Measurements from ENCODE around the gene PLCB3. TPM values are rescaled to one million over a fixed set of nuclear protein-coding genes. Genes with fewer than 3 reads are reported as not detected.
A peak's percentile ranks its signal among the peaks of the same experiment; 100 is the strongest.

PLCB3 gene
- total and polyA plus RNA-seq, 2 of the 13 experiments (the other 11 are each of a cell fraction or from before 2014, with no cell fraction given) = 7.5 to 13.8 TPM

DNA sequence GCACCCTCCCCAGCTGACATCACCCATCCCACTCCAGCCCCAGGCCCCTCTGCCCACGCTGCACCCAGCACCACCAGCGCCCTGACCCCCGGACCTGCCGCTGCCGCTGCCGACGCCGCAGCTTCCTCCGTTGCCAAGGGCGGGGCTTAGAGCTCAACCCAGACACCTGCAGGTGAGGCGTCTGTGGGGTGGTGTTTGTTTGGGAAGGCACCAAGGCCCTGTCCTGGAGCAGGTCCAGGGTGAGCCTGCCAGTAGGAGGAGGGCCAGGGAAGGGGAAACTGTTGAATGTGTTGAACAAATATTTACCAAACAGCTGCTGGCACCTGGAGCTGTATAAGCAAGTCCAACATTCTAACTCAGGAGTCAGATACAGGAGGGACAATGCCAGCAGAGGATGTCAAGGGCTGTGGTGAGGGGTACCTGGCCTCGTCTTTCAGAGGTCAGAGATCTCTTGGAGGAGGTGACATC lies 13.8 kb upstream of the PLCB3 start (continued):
- TF ChIP-seq, protein P1, sequence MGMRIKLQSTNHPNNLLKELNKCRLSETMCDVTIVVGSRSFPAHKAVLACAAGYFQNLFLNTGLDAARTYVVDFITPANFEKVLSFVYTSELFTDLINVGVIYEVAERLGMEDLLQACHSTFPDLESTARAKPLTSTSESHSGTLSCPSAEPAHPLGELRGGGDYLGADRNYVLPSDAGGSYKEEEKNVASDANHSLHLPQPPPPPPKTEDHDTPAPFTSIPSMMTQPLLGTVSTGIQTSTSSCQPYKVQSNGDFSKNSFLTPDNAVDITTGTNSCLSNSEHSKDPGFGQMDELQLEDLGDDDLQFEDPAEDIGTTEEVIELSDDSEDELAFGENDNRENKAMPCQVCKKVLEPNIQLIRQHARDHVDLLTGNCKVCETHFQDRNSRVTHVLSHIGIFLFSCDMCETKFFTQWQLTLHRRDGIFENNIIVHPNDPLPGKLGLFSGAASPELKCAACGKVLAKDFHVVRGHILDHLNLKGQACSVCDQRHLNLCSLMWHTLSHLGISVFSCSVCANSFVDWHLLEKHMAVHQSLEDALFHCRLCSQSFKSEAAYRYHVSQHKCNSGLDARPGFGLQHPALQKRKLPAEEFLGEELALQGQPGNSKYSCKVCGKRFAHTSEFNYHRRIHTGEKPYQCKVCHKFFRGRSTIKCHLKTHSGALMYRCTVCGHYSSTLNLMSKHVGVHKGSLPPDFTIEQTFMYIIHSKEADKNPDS (CRISPR knock-in tag; IDR thresholded peaks at IDR 0.05) = no peak
- TF ChIP-seq ZFP36 (IDR thresholded peaks at IDR 0.05; ENCODE audit: borderline replicate concordance, low read depth, low read length, partially characterized antibody) = no peak
- TF ChIP-seq, protein P2, sequence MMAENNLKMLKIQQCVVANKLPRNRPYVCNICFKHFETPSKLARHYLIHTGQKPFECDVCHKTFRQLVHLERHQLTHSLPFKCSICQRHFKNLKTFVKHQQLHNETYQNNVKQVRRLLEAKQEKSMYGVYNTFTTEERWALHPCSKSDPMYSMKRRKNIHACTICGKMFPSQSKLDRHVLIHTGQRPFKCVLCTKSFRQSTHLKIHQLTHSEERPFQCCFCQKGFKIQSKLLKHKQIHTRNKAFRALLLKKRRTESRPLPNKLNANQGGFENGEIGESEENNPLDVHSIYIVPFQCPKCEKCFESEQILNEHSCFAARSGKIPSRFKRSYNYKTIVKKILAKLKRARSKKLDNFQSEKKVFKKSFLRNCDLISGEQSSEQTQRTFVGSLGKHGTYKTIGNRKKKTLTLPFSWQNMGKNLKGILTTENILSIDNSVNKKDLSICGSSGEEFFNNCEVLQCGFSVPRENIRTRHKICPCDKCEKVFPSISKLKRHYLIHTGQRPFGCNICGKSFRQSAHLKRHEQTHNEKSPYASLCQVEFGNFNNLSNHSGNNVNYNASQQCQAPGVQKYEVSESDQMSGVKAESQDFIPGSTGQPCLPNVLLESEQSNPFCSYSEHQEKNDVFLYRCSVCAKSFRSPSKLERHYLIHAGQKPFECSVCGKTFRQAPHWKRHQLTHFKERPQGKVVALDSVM (CRISPR knock-in tag; IDR thresholded peaks at IDR 0.05) = no peak
- no peak for TF ChIP-seq POGZ (CRISPR knock-in tag; IDR thresholded peaks at IDR 0.05)
- no peak for TF ChIP-seq ZNF17 (CRISPR knock-in tag; IDR thresholded peaks at IDR 0.05)
- 0 out of 2 replicates have a peak, but pooled peaks have one; percentile 31 for TF ChIP-seq ZMYM2 (CRISPR knock-in tag; IDR thresholded peaks at IDR 0.05)
- TF ChIP-seq YEATS2 (CRISPR knock-in tag; IDR thresholded peaks at IDR 0.05; ENCODE audit: borderline replicate concordance) = no peak
- TF ChIP-seq, protein P3, sequence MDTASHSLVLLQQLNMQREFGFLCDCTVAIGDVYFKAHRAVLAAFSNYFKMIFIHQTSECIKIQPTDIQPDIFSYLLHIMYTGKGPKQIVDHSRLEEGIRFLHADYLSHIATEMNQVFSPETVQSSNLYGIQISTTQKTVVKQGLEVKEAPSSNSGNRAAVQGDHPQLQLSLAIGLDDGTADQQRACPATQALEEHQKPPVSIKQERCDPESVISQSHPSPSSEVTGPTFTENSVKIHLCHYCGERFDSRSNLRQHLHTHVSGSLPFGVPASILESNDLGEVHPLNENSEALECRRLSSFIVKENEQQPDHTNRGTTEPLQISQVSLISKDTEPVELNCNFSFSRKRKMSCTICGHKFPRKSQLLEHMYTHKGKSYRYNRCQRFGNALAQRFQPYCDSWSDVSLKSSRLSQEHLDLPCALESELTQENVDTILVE (CRISPR knock-in tag; IDR thresholded peaks at IDR 0.05) = peak; percentile 72
- TF ChIP-seq ZNF619 (CRISPR knock-in tag; IDR thresholded peaks at IDR 0.05) = no peak
- TF ChIP-seq ZC3H4 (CRISPR knock-in tag; IDR thresholded peaks at IDR 0.05; ENCODE audit: borderline replicate concordance) = no peak
- TF ChIP-seq ZNF362 (CRISPR knock-in tag; IDR thresholded peaks at IDR 0.05; ENCODE audit: borderline replicate concordance) = no peak
- TF ChIP-seq, protein P4, sequence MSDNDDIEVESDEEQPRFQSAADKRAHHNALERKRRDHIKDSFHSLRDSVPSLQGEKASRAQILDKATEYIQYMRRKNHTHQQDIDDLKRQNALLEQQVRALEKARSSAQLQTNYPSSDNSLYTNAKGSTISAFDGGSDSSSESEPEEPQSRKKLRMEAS (IDR thresholded peaks at IDR 0.05) = peak; percentile 65
- TF ChIP-seq ZFY (CRISPR knock-in tag; IDR thresholded peaks at IDR 0.05) = peak; percentile 51; the same call in 1 of the 2 replicates
- no peak for TF ChIP-seq ZNF256 (CRISPR knock-in tag; conservative IDR thresholded peaks at IDR 0.05)
- no peak for TF ChIP-seq NFE2L1 (CRISPR knock-in tag; IDR thresholded peaks at IDR 0.05; ENCODE audit: borderline replicate concordance)
- no peak for TF ChIP-seq ZMYM4 (CRISPR knock-in tag; IDR thresholded peaks at IDR 0.05)
- 0 out of 2 replicates have a peak, but pooled peaks have one; percentile 24 for TF ChIP-seq REPIN1 (CRISPR knock-in tag; IDR thresholded peaks at IDR 0.05; ENCODE audit: borderline replicate concordance, low read depth)
- TF ChIP-seq SAFB2 (CRISPR knock-in tag; IDR thresholded peaks at IDR 0.05; ENCODE audit: borderline replicate concordance, low read depth) = no peak
